Measurements from ENCODE around the gene PALM. TPM values are rescaled to one million over a fixed set of nuclear protein-coding genes. Genes with fewer than 3 reads are reported as not detected.
A peak's percentile ranks its signal among the peaks of the same experiment; 100 is the strongest.

Gene PALM
- total RNA-seq, 1 experiment from 2014 or later, result 18.5 TPM

DNA sequence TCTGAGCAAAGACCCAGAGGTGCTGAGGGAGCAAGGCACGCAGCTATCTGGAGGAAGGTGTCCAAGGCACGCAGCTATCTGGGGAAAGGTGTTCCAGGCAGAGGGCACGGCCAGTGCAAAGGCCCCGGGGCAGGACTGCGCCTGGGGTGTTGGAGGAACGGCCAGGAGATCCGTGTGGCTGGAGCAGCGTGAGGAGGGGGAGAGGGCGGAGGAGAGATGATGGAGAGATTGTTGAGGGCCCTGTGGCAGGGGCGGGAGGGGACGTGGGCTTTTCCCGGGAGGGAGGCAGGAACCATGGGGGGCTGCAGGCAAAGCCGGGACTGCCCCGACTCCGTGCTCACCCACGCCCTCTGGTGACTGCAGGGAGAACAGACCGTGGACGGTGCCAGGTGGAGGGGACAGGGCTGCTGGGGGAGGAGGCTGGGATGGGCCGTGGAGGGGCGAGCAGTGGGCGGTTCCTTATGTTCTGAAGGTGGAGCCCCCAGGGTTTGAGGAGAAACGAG is 28.9 kb downstream of the PALM start:
- Mint-ChIP-seq H3K4me3 (no peak overlapping the region), H3K27me3 (ENCODE audit: low read depth) (peaks cover 4% of the 10 kb centered on the region), H3K27ac (no peak overlapping the region), H3K4me1 (peaks cover 0 to 4% of the 10 kb centered on the region in 2 experiments; a peak in 2 of 4 replicates), H3K36me3 (ENCODE audit: insufficient read depth in 1 of 3, low read depth in 3 of 3) (no peaks in the 10 kb centered on the region; a peak in 2 of 7 replicates), H3K9me3 (no peaks in the 10 kb centered on the region)
- Histone ChIP-seq H2BK12ac (ENCODE audit: insufficient read length, low read depth, low read length) (no peak overlapping the region), H3K18ac (ENCODE audit: insufficient read length, low read depth, low read length) (no peak overlapping the region), H3K14ac (ENCODE audit: insufficient read depth, low read length) (no peak overlapping the region; the same call in 1 of the 2 replicates), H2BK15ac (ENCODE audit: low read depth, low read length) (no peak overlapping the region), H3K4me2 (ENCODE audit: insufficient read depth, insufficient read length, low read length) (no peak overlapping the region), H3K27ac (ENCODE audit: insufficient read length, low read depth, low read length) (no peak overlapping the region), H3K23me2 (ENCODE audit: insufficient read length, low read depth, low read length, poor library complexity, severe bottlenecking) (no peaks in the 10 kb centered on the region), H3K27me3 (ENCODE audit: insufficient read depth, low read length) (no peaks in the 10 kb centered on the region), H3K9ac (ENCODE audit: extremely low read depth, insufficient read length, low read length) (no peak overlapping the region), H4K20me1 (ENCODE audit: control insufficient read depth, insufficient read depth, insufficient read length) (no peaks in the 10 kb centered on the region), H3K79me1 (ENCODE audit: insufficient read depth, low read depth, low read length, poor library complexity, severe bottlenecking) (no peaks in the 10 kb centered on the region), H2BK20ac (ENCODE audit: low read depth, low read length, poor library complexity, severe bottlenecking) (no peak overlapping the region), H2AFZ (ENCODE audit: low read length) (no peak overlapping the region), H2AK5ac (ENCODE audit: insufficient read length, low read length) (no peak overlapping the region), H3K4ac (ENCODE audit: low read depth, low read length) (no peak overlapping the region), H3K23ac (ENCODE audit: insufficient read length, low read depth, low read length) (no peak overlapping the region), H3K79me2 (ENCODE audit: insufficient read depth, low read length) (no peaks in the 10 kb centered on the region), H3K9me3 (ENCODE audit: control insufficient read depth, low read depth, low read length) (no peaks in the 10 kb centered on the region), H3K56ac (ENCODE audit: insufficient read length, low read depth, low read length) (no peak overlapping the region), H4K91ac (ENCODE audit: insufficient read length, low read depth, low read length) (no peak overlapping the region), H4K5ac (ENCODE audit: insufficient read length, low read depth, low read length) (no peak overlapping the region), H3T11ph (ENCODE audit: low read length) (no peak overlapping the region), H2BK120ac (ENCODE audit: low read depth, low read length, poor library complexity, severe bottlenecking) (no peak overlapping the region), H3K4me1 (ENCODE audit: insufficient read depth, low read length) (no peaks in the 10 kb centered on the region), H4K8ac (replicated peaks; ENCODE audit: insufficient read length, low read depth, low read length) (no peak overlapping the region), H2BK5ac (ENCODE audit: insufficient read length, low read length) (no peak overlapping the region)
- peak; percentile 81 for DNase-seq
- peak; percentile 76 for TF ChIP-seq CTCF (conservative IDR thresholded peaks at IDR 0.05)
- WGBS (ENCODE audit: extremely low coverage, insufficient read length, low lambda C conversion rate), result no CpG with 5 or more reads among the region's 22 CpGs
